OCI-LY7 (cell line): Measurements from ENCODE around the gene ASB4. TPM values are rescaled to one million over a fixed set of nuclear protein-coding genes. Genes with fewer than 3 reads are reported as not detected.

Experiments used
- BruUV-seq: library from RNA; stranded (reverse); fragments of 400-500 nt; replicated peaks from 2 replicates; lab custom pipeline; 2021; lab: Mats Ljungman, UMichigan
- CTCF ChIA-PET: fragments of 300-600 bp; sonication (Branson Sonifier 250); formaldehyde crosslinking; loops from one replicate; lab custom pipeline; 2022; ENCODE audit warnings: antibody characterized with exemption; ENCODE audit not compliant: unreplicated experiment; lab: Charles Lee
- POLR2A ChIA-PET: fragments of 300-600 bp; sonication (Branson Sonifier 250); formaldehyde crosslinking; loops from one replicate; lab custom pipeline; 2022; ENCODE audit warnings: antibody characterized with exemption; lab: Charles Lee
- DNase-seq: peaks from one replicate; pipeline ENCODE4 v3.0.0-alpha.2; 2015; ENCODE audit warnings: low spot score
- H2AFZ ChIP-seq: fragments of 200-600 bp; sonication (generic), shearing (Covaris generic); 2 replicates; pipeline ENCODE4 v1.6.1; 2014; ENCODE audit warnings: mild to moderate bottlenecking, antibody characterized with exemption, low read length, moderate library complexity
- H3K27ac ChIP-seq: fragments of 200-600 bp; sonication (generic); 2 replicates; pipeline ENCODE4 v1.5.1; 2014; ENCODE audit warnings: mixed run types, low read depth, mild to moderate bottlenecking, moderate library complexity, low read length, inconsistent platforms; ENCODE audit not compliant: poor library complexity, severe bottlenecking
- H3K36me3 ChIP-seq: fragments of 200-600 bp; sonication (generic); 2 replicates; pipeline ENCODE4 v1.6.1; 2014; ENCODE audit warnings: mild to moderate bottlenecking, antibody characterized with exemption, low read length, moderate library complexity, mixed read lengths; ENCODE audit not compliant: insufficient read depth
- H3K4me1 ChIP-seq: fragments of 200-600 bp; sonication (generic); 2 replicates; pipeline ENCODE4 v1.5.1; 2014; ENCODE audit warnings: mild to moderate bottlenecking, low read length; ENCODE audit not compliant: insufficient read depth, poor library complexity, severe bottlenecking
- H3K4me2 ChIP-seq: fragments of 200-600 bp; sonication (generic); 2 replicates; pipeline ENCODE4 v1.6.1; 2014; ENCODE audit warnings: mild to moderate bottlenecking, low read length
- H3K4me3 ChIP-seq: fragments of 200-600 bp; sonication (generic); 2 replicates; pipeline ENCODE4 v1.5.1; 2014; ENCODE audit warnings: mild to moderate bottlenecking, low read depth, low read length; ENCODE audit not compliant: poor library complexity, severe bottlenecking
- H3K79me2 ChIP-seq: fragments of 200-600 bp; sonication (generic); 2 replicates; pipeline ENCODE4 v1.6.1; 2016; ENCODE audit warnings: low read depth, mild to moderate bottlenecking, low read length, moderate library complexity, mixed read lengths; ENCODE audit not compliant: insufficient read depth
- H3K9me2 ChIP-seq: fragments of 200-600 bp; sonication (generic); 2 replicates; pipeline ENCODE4 v1.6.1; 2016; ENCODE audit warnings: mild to moderate bottlenecking, low read length, mixed read lengths; ENCODE audit not compliant: insufficient read depth
- H3K9me3 ChIP-seq: fragments of 200-600 bp; sonication (generic); 2 replicates; pipeline ENCODE4 v1.6.1; 2014; ENCODE audit warnings: mild to moderate bottlenecking, mixed run types, low read length, mixed read lengths
- H4K20me1 ChIP-seq: fragments of 200-600 bp; sonication (generic); 2 replicates; pipeline ENCODE4 v1.6.1; 2014; ENCODE audit warnings: mild to moderate bottlenecking, antibody characterized with exemption, low read length, moderate library complexity, mixed read lengths; ENCODE audit not compliant: insufficient read depth
- CTCF ChIP-seq: fragments of 200-600 bp; sonication (generic); conservative IDR thresholded peaks from 2 replicates; pipeline ENCODE4 v1.5.1; 2014; ENCODE audit warnings: mild to moderate bottlenecking, antibody characterized with exemption, low read length, moderate library complexity, mixed read lengths
- EZH2phosphoT487 ChIP-seq: fragments of 200-600 bp; sonication (generic); IDR thresholded peaks from 2 replicates; pipeline ENCODE4 v1.6.1; 2018; ENCODE audit warnings: low read depth, borderline replicate concordance, mild to moderate bottlenecking, mixed run types, antibody characterized with exemption, low read length, moderate library complexity, mixed read lengths
- intact Hi-C: fragments of 100-400 bp; cut with micrococcal nuclease; formaldehyde crosslinking; loops from one replicate; pipeline ENCODE4 v1.10.0; 2022; ENCODE audit not compliant: unreplicated experiment
- total RNA-seq, 2 experiments: library from RNA; depleted of rRNA in 1 of 2; stranded (reverse); fragments of >200 nt in 1 of 2; shearing (Covaris generic) in 1 of 2; gene quantifications; 2 replicates each; pipeline ENCODE4 v1.2.3, GENCODE V29; 2014 to 2022

ASB4 gene
- total RNA-seq, 2 experiments from 2014 or later, result not detected

DNA sequence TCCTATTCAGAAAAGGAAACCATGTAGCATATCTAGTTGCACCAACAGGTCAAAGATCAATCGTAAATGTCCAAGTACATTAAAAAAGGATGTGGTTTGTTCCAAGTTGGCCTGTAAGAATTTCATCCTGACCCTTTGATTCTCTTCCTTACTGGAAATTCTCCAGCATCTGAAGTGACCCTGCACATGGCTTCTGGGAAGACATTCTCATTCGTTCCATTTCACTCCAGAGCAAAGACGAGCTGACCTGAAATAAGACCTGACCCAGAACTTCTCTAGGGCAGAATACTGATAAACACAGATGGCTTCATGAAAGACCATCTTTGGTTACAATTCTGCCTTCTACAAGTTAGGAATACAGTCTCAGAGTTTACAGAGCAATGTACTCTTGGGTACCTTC, 39.8 kb downstream of the ASB4 start:
- Histone ChIP-seq H3K36me3 (no peaks in the 10 kb centered on the region), H4K20me1 (no peaks in the 10 kb centered on the region), H3K4me2 (no peak overlapping the region), H3K4me1 (no peaks in the 10 kb centered on the region), H3K9me2 (no peaks in the 10 kb centered on the region), H3K9me3 (no peaks in the 10 kb centered on the region), H3K4me3 (no peak overlapping the region), H3K79me2 (no peaks in the 10 kb centered on the region), H2AFZ (no peak overlapping the region), H3K27ac (no peak overlapping the region)
- intact Hi-C loops, result loop anchor here (5.0 kb wide), 1 partner anchor 347 kb away; no protein-coding TSS in a partner anchor
- no peak for DNase-seq
- CTCF ChIA-PET, result no interaction called here
- TF ChIP-seq EZH2phosphoT487, result no peak
- no peak for TF ChIP-seq CTCF
- POLR2A ChIA-PET, result interaction anchor here (1.5 kb wide), 1 partner anchor 162 kb away, joined by 4 read pairs; no protein-coding TSS in a partner anchor
- no TSS peak for BruUV-seq

GRCh38 chr7:95526128-95526738, 40.5 kb downstream of the ASB4 start:
- DNase-seq, result no peak
- Histone ChIP-seq H3K4me1 (no peaks in the 10 kb centered on the region), H2AFZ (no peak overlapping the region), H3K9me2 (no peaks in the 10 kb centered on the region), H3K36me3 (no peaks in the 10 kb centered on the region), H3K4me3 (no peak overlapping the region), H3K4me2 (no peak overlapping the region), H3K27ac (no peak overlapping the region), H3K9me3 (no peaks in the 10 kb centered on the region), H3K79me2 (no peaks in the 10 kb centered on the region), H4K20me1 (no peaks in the 10 kb centered on the region)
- TF ChIP-seq EZH2phosphoT487 (no peak), CTCF (no peak)
- intact Hi-C loops, result loop anchor here (5.0 kb wide), 1 partner anchor 346 kb away; no protein-coding TSS in a partner anchor
- CTCF ChIA-PET, result no interaction called here
- POLR2A ChIA-PET, result interaction anchor here (1.5 kb wide), 1 partner anchor 161 kb away, joined by 4 read pairs; no protein-coding TSS in a partner anchor
- no TSS peak for BruUV-seq
